Upper lobe of left lung (tissue), 4 donors: ENCODE data around the gene HSPBP1.

Experiments
- CTCF ChIP-seq, 6 experiments: fragments of 450-650 bp in 4 of 6; fragments of 200-600 bp in 2 of 6; sonication (generic) in 2 of 6; IDR thresholded peaks; one replicate each; pipeline ENCODE4 v1.5.1; 2016 to 2019; ENCODE audit warnings: antibody characterized with exemption in 6 of 6
- POLR2A ChIP-seq, 4 donors: fragments of 450-650 bp; IDR thresholded peaks; one replicate each; pipeline ENCODE4 v1.5.1; 2016 to 2017; ENCODE audit warnings: antibody characterized with exemption in 4 of 4, mild to moderate bottlenecking in 2 of 4
- POLR2AphosphoS5 ChIP-seq, 2 donors: sonication (generic); formaldehyde crosslinking; IDR thresholded peaks; one replicate each; pipeline ENCODE4 v1.5.1; 2017; ENCODE audit warnings: antibody characterized with exemption in 2 of 2

- TF ChIP-seq POLR2AphosphoS5 (IDR thresholded peaks at IDR 0.05) (no peak), POLR2A (IDR thresholded peaks at IDR 0.05) (no peak), CTCF (IDR thresholded peaks at IDR 0.05) (no peak)
These were observed 23.6 kb upstream of the HSPBP1 start for GRCh38 chr19:55303477-55303876.
